Measurements from ENCODE around the gene PPP2R5C.

The PPP2R5C gene

DNA sequence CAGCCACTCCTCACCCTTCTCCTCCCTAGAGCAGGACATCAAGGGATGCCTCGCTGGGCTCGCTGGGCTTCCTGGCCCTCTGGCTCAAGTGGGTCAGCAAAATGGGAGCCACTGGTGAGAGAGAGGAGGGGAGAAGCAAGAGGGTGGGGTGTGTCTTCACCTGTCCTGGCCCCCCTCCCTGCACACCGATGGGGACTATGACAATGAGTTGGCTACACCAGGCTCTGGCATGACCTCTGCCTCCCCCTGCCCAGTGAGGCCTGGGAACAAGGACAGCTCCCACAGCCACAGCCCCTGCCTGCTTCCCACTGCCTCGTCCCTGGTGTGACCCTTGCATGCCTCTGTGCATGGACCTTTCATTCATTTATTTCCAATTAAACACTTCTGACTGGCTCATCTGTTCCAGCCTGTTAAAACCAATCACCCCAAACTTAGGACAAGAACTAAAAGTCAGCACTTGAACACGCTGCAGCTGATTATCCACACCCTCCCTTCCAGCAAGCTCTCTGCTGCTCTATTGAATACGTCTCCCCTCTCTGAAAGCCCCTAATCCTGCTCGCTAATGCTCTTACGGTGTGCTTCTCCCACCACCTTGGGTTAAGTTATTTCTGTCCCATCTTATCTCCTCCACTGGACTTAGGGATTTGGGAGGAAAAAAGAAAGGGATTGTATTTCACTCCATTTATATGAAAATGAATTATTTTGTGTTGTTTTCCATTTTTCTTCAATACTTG lies 5.8 kb upstream of the PPP2R5C start:
- DNase-seq: no peak

DNA sequence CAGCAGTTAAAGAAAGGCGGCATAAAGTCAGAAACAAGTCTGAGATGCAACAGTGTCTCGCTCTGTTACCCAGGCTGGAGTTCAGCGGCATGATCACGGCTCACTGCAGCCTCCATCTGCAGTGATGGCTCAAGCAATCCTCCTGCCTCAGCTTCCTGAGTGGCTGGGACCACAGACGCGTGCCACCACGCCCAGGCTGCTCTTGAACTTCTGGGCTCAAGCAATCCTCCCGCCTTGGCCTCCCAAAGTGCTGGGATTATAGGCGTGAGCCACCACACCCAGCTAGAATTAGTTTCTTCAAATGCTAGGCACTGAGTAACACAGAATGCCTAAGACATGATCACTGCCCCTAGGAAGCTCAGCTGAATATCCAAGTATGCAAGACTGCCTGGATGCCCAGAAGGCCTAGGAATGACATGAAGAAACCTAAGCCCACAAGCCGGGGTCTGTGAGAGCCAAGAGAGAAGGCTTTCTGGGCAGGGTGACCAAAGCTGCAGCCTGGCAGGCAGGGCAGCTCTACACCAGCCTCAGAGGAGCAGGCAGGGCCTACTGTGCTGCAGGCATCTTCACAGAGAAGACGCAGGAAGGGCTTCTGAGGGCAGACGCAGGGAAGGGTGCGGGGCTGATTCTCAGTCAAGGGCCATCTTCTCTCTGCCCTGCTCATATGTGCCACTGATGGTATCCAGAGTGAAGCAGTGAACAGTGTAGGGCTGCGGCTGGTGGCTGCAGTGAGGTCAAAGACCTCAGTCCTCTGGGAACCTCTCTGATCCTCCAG lies 4.3 kb upstream of the PPP2R5C start:
- DNase-seq: peak in 1 of 3 donors; percentile 9

DNA sequence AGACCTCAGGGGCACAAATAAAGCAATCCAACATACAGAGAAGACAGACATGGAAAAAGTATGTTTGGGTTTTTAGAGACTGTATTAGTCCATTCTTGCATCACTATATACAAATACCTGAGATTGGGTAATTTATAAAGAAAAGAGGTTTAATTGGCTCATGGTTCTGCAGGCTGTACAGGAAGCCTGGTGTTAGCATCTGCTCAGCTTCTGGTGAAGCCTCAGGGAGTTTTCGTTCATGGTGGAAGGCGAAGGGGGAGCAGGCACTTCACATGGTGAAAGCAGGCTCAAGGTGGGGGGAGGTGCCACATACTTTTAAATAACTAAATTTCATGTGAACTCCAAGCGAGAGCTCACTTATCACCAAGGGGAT lies 3.7 kb upstream of the PPP2R5C start:
- DNase-seq: no peak

DNA sequence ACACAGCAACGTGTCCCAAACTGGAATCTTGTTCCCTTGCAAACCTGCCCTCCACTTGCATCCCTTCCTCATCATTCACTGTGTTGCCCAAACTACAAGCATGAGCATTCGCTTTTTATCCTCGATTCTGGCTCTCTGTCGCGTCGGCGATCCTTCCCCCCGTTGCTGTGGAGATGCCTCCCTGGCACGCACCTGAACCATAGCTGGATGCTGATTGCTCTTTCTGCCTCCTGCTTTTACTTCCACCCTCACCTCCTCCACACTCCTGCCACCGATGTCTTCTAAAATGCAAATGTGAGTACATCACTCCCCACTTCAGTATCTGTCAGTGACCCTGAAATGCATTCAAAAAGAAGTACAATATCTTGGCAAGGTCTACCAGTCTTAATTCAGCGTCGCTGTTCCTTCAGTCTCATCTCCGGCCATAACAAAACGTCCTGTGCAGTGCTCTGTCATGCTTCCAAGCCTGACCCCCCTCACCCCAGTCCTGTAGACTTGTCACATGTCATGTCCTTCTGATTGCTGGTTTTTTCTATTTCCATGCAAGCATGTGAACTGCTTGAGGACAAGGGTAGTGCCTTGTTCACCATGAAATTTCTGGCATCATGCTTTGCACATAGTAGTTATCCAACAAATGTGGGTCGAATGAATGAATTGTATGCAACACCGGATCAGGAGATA lies 2.5 kb upstream of the PPP2R5C start:
- peak in 1 of 3 donors; percentile 16 for DNase-seq

DNA sequence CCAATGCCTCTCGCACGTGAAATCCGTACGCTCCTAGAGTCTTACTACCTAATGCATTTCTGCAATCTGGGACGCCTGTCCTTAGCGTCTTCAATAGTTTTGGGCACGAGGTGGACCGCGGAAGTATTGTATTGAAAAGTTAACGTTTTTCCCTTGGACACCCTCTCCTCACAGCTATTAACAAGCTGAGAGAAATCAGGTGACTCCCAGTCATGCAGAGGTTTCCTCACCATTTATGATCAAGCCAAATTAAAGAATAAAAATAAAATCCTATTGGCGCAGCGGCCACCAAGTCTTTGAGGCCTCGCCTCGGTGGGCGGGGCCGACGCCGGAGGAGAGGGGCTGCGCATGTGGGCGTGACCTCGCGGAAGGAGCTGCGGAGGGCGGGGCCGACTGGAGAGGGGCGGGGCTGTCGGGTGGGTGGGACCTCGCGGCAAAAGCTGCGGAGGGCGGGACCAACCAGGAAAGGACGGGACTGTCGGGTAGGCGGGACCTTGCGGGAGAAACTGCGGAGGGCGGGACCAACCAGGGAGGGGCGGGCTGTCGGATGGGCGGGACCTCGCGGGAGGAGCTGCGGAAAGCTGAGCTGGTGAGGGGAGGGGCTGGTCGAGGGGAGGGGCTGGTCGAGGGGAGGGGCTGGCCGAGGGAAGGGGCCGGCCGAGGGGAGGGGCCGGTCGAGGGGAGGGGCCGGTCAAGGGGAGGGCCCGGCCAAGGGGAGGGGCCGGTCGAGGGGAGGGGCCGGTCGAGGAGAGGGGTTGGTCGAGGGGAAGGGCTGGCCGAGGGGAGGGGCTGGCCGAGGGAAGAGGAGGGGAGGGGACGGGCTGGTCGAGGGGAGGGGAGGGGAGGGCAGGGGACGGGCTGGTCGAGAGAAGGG lies 1.1 kb upstream of the PPP2R5C start:
- DNase-seq: peak; percentile 96 to 99 (median 98)

DNA sequence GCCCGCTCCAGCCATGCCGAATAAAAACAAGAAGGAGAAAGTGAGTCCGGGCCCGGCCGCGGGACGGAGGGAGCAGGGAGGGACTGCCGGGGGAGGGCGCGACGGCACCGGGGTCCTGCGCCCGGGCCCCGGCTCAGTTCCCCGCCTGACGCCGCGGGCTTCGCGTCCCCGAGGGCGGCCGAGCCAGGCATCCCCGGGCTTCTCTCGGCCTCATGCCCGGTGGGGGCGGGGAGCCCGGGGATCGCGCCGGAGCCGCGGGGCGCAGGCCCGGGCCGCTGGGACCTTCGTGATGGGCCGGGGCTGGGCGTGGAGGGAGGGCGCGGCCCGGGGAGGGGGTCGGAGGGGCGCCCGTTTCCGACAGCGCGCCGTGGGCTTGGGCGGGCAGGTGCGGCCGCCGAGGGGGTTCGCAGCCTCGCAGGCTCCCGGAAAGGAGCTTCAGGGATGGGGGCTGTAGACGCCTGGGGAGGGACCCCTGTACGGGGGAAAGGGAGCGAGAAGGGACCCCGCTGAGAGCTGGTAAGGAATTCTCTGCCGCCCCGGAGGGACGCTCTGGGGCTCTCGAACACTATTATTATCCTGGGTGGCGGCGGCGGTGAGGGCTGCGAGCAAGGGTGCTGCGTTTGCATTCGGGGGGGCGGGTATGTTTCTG lies 496 bp downstream of the PPP2R5C start:
- DNase-seq: peak; percentile 11 to 28 (median 12)

DNA sequence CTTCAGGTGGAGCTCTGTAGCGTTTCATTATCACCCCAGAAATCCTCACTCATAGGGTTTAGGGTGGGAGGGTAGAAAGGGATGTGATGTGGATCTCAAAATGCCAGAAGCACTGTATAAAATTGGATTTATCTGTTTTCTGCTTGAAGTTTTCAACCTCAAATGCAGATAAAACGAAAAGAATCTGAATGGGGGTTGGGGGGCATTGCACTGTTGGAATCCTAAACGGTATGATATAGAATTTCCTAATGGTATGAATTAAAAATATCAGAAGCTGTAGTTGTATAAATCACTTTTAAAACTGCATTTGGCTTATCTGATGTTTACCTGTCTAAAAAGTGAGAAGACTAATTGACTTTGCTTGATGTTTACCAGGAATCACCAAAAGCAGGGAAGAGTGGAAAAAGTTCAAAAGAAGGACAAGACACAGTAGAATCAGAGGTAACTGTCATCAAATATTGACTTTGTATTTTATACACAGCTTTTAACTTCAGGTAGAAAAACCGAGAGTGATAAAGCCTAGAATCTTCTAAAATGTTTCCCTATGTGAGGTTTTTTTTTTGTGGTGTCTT lies 1.1 kb downstream of the PPP2R5C start:
- no peak for DNase-seq

DNA sequence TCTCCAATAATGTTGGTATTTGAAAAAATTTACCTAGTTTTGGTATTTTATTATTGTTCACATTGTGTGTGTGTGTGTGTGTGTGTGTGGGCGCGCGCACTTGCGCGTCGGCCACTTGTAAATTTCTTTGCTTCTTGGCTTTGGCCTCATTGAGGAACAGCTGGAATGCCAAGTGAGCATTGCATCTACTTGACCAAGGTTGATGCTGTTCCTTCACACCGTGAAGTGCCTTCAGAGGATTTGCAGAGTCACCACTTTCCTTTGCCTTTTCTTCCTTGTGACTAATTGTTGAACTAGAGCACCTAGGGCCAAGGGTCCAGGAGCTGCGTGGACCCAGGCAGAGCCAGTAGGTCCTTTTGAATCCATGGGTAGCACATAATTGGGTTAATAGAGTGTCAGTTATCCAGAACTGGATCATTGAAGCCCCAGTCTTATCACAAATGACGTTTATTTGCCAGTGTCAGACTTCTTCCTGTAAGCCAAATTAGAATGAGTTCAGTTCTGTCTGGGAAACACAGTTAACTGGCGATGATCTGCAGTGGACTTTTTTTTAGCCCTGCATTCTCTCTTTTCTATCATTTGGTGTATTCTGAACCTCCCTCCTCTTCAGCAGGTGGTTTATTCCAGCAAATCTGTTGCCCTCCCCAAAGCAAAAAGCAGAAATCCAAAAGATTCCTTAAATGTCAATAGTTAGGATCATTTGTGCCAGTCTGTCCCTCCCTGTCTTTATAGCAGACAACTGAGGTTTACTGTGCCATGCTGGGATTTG lies 2.6 kb downstream of the PPP2R5C start:
- peak in 1 of 3 donors; percentile 16 for DNase-seq

DNA sequence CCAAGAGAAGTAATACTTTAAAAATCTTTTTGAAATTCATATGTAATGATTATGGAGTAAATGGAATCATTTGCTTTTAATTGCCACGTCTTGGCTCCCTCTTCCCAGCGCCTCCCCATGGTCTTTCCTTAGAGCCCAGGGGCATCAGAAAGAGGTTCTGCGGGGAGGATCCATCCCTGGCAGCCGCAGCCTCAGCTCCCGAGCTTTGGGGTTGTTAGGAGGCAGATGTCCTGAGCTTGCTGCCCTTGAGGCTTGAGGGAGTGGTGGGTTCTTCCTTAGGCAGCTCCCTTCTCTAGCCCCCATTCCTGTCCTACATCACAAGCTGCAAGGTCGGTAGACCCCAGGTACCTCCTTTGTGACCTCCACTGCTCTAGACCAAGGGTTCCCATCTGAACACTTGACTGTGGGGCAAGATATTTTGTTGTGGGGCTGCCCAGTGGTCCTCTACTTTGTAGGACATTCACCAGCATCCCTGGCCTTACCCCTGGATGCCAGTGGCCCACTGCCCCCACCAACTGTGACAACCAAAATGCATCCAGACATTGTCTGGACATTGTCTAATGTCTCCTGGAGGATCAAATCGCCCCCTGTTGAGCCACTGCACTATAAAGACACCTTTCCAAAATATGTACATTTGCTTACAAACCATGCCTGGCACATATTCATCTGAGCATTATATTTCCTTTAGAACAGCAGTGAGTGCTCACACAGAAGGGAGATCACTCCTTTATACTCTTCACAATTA lies 6.3 kb downstream of the PPP2R5C start:
- peak in 1 of 3 donors; percentile 9 for DNase-seq

DNA sequence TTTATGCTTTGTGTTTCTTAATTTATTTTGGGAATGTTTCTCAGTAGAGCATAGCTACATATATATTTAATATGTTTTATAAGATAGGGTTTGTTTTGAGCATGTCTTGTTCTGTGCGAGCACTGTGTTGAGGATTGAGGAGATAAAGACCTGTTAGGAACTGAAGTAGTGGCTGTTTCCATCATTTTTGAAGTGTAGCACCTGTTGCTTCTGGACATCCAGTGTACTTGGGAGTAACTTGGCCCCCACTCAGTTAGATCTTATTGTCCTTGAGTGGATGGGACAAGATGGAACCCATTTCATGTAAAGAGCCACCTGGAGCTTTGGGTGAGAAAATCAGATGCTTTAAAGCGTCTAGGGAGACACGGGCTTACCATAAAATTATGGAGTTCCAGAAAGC lies 8.7 kb downstream of the PPP2R5C start:
- DNase-seq: no peak

DNA sequence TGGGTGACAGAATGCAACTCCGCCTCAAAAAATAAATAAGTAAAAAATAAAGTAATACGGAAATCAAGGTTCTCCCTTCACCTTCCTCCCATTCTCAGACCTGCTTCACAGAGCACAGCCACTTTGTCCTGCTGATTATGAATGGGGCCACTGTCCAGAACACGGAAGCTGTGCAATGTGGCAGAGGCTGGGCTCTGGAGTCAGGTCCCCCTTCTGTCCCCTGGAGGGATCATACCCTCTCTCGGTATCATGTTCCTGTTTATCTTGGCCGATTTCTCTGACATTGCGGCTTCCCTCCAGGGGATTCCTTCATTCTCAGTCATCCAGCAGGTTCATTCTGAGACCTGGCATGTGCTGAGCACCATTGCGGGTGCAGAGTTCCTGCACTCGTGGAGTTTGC lies 11.3 kb downstream of the PPP2R5C start:
- DNase-seq: no peak

DNA sequence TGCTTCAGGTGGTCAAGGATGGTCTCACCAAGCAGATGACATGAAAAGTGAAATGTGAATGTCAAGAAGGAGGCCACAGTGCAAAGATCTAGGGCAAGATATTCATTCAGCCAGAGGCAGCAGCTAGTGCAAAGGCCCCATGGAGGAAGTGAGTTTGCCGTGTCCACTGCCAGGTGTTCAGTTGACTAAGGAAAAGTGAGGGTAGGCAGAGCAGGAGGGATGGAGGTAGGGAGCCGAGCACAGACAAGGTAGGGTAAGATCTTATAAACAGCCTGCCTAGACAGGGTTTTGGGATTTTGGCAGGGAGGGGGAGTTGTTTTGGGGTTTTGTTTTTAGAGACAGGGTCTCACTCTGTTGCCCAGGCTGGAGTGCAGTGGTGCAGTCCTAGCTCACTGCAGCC lies 11.9 kb downstream of the PPP2R5C start:
- no peak for DNase-seq

DNA sequence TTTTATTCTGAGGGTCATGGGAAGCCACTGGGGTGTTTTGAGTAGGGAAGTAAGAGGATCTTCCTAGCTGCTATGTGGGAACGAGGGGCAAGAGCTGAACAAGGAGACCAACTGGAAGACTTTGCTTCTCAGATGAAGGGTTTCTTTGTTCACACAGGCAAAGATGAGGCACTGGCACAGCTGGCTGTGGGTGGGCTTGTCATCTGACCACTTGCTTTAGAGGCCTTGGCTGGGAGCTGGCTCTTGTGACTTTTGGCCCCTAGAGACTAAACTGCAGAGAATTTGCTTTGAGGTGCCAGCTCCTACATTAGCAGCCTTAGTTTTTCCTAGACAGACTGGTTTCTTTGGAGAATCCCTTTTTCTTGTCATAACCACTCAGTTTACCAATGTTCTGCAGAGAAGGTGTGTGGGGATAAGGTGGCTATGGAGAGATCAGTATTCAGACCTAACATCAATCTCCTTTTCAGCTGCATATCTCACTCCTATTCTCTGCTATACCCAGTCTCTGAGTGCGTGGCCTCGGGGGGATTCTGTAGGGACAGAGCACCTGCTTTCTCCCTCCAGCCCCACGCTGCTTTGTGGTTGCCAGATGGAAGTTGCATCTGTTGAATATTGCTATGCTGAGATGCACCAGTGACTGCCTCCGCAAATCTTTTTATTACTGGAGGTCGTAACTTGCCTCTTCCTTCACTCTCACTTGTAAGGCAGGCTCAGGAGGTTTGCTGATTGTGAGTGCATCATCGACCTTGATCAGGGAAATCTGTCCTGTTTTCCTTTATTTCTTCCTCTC lies 12.7 kb downstream of the PPP2R5C start:
- no peak for DNase-seq

DNA sequence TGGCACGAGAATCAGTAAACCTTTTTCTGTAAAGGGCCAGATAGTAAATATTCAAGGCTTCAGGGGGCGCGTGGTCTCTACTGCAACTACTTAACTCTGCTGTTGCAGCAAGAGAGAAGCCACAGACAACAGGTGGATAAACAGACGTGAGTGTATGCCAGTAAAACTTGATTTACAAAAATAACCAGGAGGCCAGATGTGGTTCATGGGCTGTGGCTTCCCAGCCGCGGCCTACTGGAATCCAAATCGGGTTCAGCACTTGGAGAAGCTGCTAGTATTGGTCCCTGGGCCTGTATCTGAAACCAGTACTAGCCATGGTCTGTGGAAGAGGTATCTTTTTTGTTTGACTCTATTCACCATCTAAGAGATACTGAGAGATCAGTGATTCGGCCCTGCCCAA lies 13.3 kb downstream of the PPP2R5C start:
- no peak for DNase-seq

DNA sequence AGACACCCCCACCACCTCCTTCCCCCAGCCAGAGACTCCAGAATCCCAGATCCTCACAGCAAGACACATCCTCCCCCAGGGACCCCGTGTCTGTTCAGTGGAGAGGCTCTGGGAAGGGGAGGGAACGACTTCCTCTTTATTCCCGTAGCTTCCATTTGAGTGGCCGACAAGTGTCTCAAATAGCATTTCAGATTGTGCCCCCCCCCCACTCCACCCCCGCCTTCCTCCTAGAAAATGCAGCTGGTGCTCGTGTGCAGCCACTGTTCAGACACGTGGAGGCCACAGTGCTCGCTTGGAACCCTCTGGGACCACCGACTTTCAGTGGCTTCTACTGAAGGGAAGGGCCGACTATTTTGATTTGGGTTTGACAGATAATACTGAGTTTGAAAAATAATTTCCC lies 14.3 kb downstream of the PPP2R5C start:
- DNase-seq: no peak

DNA sequence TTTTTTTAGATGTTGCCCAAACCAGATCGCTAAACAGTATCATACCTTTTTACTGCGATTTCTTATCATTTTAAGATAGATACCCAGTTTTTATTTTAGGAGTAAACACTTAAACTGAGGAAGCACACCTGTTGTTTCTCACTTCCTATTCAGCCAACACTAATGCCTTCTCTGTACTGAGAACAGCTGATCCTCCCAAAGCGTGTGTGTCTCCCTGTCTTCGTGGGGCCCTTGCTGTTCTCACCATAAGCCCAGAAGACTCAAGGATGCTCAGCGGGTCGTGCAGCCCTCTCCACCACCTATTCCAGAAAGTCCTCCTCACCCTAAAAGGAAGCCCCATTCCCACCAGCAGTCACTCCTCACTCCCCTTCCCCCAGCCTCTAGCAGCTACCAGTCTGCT lies 14.8 kb downstream of the PPP2R5C start:
- DNase-seq: no peak

DNA sequence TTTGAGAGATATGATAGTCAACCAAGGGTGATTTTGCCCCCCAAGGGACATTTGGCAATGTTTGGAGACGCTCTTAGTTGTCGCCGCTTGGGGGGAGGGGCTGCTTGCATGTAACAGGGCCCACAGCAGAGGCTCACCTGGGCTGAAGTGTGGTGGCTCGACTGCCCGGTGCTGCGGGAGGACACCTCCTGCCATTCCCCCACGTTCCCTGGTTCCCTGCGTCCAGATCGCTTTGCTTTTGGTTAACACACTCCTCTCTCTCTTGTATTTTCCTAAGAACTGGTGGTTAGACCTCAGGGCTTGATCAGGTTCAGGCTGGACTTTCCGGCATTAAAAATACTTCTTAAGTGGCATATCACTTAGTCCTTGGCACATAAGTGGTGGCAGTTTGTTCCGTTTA lies 18.9 kb downstream of the PPP2R5C start:
- no peak for DNase-seq

DNA sequence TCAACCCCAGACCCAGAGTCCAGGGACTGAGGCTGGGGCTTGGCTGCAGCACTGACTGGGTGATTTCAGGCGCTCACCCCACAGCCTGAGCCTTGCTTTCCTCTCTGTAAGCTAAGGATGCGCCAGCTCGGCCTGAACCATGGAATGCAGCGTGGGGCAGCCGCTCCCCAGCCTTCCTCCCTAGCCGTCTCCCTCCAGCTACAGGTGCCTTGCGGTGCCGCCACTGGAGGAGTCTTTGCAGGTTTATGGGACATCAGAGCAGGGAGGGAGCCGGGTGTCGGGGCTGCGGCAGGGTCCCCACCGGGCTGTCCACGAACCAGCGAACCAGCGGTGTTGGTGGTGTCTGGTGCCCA lies 19.4 kb downstream of the PPP2R5C start:
- no peak for DNase-seq

DNA sequence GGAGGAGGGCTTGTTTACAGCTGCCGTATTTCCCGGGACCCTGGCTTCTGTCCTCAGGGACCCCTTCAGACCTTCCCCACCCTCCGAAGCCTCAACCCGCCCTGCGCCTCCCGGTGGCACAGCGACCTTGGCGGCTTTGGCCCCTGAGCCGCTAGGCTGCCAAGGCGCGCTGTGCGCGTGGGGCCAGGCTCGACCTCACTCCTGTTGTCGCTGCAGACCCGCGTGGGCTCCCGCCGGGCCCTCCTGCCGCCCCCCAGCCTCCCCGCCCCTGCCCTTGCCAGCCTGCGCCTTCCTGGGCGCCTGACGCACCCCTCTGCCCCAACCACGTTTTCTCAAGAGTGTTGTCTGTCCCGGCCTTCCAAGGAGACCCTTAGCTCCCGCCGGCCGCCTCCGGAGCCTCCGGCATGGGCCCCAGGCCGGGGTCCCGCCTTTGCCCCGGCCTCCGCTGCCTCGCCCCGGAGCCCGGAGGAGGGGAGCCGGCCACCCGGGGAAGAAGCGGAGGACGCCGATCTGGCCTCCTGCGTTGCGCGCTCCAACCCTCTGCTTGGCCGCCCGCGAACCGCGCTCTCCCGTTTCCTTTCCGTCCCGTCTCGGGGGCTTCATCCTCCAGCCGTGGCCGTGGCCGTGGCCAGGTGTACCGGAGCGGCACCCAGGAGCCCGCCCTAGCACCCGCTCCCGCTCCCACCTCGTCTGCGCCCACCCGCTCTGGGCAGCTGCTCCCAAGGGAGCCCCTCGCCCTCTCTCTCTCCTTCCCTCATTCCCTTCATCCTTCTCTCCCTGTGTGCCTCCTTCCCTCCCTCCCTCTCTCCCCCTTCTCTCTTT lies 19.9 kb downstream of the PPP2R5C start:
- DNase-seq: peak in 2 of 3 donors; percentile 5 to 34
